DMS114 treated with DMSO at 0.1 percent for 48 hours (cell line): ENCODE results near the gene ITSN1.

Source experiments
- DNase-seq: peaks from one replicate; lab custom pipeline; 2025; ENCODE audit not compliant: unreplicated experiment; lab: John Stamatoyannopoulos, UW

Gene ITSN1

GRCh38 chr21:33680870-33681269 is 38.6 kb downstream of the ITSN1 start:
- no peak for DNase-seq

- no peak for DNase-seq
These were observed 40.8 kb downstream of the ITSN1 start for GRCh38 chr21:33682992-33683627.

GRCh38 chr21:33684068-33684467 is 41.8 kb downstream of the ITSN1 start:
- DNase-seq, result no peak

- no peak for DNase-seq
These were observed 42.7 kb downstream of the ITSN1 start for GRCh38 chr21:33684923-33685560.

GRCh38 chr21:33685613-33686197 is 43.4 kb downstream of the ITSN1 start:
- DNase-seq, result no peak

GRCh38 chr21:33686386-33686785 is 44.1 kb downstream of the ITSN1 start:
- no peak for DNase-seq

GRCh38 chr21:33687634-33688033 is 45.3 kb downstream of the ITSN1 start:
- DNase-seq, result no peak

GRCh38 chr21:33688353-33688752 is 46.1 kb downstream of the ITSN1 start:
- DNase-seq, result no peak

- DNase-seq, result no peak
These were observed 48.6 kb downstream of the ITSN1 start for GRCh38 chr21:33690874-33691273.

GRCh38 chr21:33691945-33692603 is 49.8 kb downstream of the ITSN1 start:
- DNase-seq, result no peak

- no peak for DNase-seq
These were observed 53.5 kb downstream of the ITSN1 start for GRCh38 chr21:33695813-33696212.

- DNase-seq, result no peak
These were observed 54.2 kb downstream of the ITSN1 start for GRCh38 chr21:33696465-33696864.

GRCh38 chr21:33698087-33698860 is 56.0 kb downstream of the ITSN1 start:
- DNase-seq, result no peak

GRCh38 chr21:33699277-33699676 is 57.0 kb downstream of the ITSN1 start:
- no peak for DNase-seq

- DNase-seq, result no peak
These were observed 58.2 kb downstream of the ITSN1 start for GRCh38 chr21:33700491-33700890.

- no peak for DNase-seq
These were observed 61.7 kb downstream of the ITSN1 start for GRCh38 chr21:33703750-33704606.

GRCh38 chr21:33707846-33708245 is 65.5 kb downstream of the ITSN1 start:
- no peak for DNase-seq

- DNase-seq, result no peak
These were observed 66.6 kb downstream of the ITSN1 start for GRCh38 chr21:33708874-33709273.

GRCh38 chr21:33712022-33712803 is 69.9 kb downstream of the ITSN1 start:
- DNase-seq, result no peak

GRCh38 chr21:33721081-33721480 is 78.8 kb downstream of the ITSN1 start:
- no peak for DNase-seq
